Measurements from ENCODE around the gene GABRB1.

- TF ChIP-seq EP300 (IDR thresholded peaks at IDR 0.05) = no peak
- TF ChIP-seq, protein P1, sequence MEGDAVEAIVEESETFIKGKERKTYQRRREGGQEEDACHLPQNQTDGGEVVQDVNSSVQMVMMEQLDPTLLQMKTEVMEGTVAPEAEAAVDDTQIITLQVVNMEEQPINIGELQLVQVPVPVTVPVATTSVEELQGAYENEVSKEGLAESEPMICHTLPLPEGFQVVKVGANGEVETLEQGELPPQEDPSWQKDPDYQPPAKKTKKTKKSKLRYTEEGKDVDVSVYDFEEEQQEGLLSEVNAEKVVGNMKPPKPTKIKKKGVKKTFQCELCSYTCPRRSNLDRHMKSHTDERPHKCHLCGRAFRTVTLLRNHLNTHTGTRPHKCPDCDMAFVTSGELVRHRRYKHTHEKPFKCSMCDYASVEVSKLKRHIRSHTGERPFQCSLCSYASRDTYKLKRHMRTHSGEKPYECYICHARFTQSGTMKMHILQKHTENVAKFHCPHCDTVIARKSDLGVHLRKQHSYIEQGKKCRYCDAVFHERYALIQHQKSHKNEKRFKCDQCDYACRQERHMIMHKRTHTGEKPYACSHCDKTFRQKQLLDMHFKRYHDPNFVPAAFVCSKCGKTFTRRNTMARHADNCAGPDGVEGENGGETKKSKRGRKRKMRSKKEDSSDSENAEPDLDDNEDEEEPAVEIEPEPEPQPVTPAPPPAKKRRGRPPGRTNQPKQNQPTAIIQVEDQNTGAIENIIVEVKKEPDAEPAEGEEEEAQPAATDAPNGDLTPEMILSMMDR (IDR thresholded peaks at IDR 0.05) = no peak
- no peak for TF ChIP-seq HDAC2 (IDR thresholded peaks at IDR 0.05)
- no peak for TF ChIP-seq RNF2 (IDR thresholded peaks at IDR 0.05; ENCODE audit: borderline replicate concordance, low read depth)
Measured at GRCh38 chr4:47017081-47017480, 14.3 kb upstream of the GABRB1 start.
